Ectodermal cell (in vitro differentiated cells): ENCODE measurements around the gene RPS19.

Experiments
- H3K27ac ChIP-seq: 2 replicates; pipeline ENCODE4 v1.7.0; 2013; ENCODE audit warnings: mild to moderate bottlenecking, low read depth, low read length; ENCODE audit not compliant: insufficient read depth, poor library complexity, severe bottlenecking
- H3K27me3 ChIP-seq: 2 replicates; pipeline ENCODE4 v1.7.0; 2013; ENCODE audit warnings: mild to moderate bottlenecking, low read length; ENCODE audit not compliant: insufficient read depth, control insufficient read depth, poor library complexity, severe bottlenecking
- H3K36me3 ChIP-seq: one replicate; pipeline ENCODE4 v1.7.0; 2013; ENCODE audit warnings: low read length; ENCODE audit not compliant: control insufficient read depth, insufficient read depth
- H3K4me1 ChIP-seq: one replicate; pipeline ENCODE4 v1.7.0; 2013; ENCODE audit warnings: low read length; ENCODE audit not compliant: control insufficient read depth, insufficient read depth
- H3K4me3 ChIP-seq: 2 replicates; pipeline ENCODE4 v1.7.0; 2013; ENCODE audit warnings: low read depth, low read length, control low read depth; ENCODE audit not compliant: insufficient read depth
- H3K9me3 ChIP-seq: 2 replicates; pipeline ENCODE4 v1.7.0; 2013; ENCODE audit warnings: mild to moderate bottlenecking, low read length, moderate library complexity; ENCODE audit not compliant: control insufficient read depth
- WGBS, 2 experiments: methylation state at CpG; one replicate each; pipeline ENCODE4 v1.1.7; 2013; ENCODE audit warnings: missing lambda C conversion rate in 2 of 2; 5-methylcytosine and 5-hydroxymethylcytosine counted together

Gene RPS19

GRCh38 chr19:41859213-41859617, 840 bp upstream of the RPS19 start:
- Histone ChIP-seq H3K4me1 (peaks cover 17% of the 10 kb centered on the region), H3K4me3 (no peak overlapping the region), H3K36me3 (peaks cover 32% of the 10 kb centered on the region), H3K27ac (no peak overlapping the region), H3K27me3 (peaks cover 6% of the 10 kb centered on the region), H3K9me3 (no peaks in the 10 kb centered on the region)
- 17 to 18% methylated on average over 7 to 8 of the region's 8 CpGs for WGBS, 2 experiments

GRCh38 chr19:41860419-41861115, 512 bp downstream of the RPS19 start:
- H3K27ac ChIP-seq, result peak overlapping the region; percentile 60
- peak overlapping the region; percentile 74 for H3K4me3 ChIP-seq
- WGBS, 2 experiments, result 1 to 2% methylated on average over 45 of the region's 45 CpGs
- no peaks in the 10 kb centered on the region for H3K27me3 ChIP-seq
- H3K36me3 ChIP-seq, result peaks cover 37% of the 10 kb centered on the region
- H3K4me1 ChIP-seq, result peaks cover 17% of the 10 kb centered on the region
- H3K9me3 ChIP-seq, result no peaks in the 10 kb centered on the region

- 56 to 58% methylated on average over 9 of the region's 9 CpGs for WGBS, 2 experiments
- peaks cover 17% of the 10 kb centered on the region for H3K4me1 ChIP-seq
- peak overlapping the region; percentile 74 for H3K4me3 ChIP-seq
- H3K27ac ChIP-seq, result no peak overlapping the region
- no peaks in the 10 kb centered on the region for H3K27me3 ChIP-seq
- H3K36me3 ChIP-seq, result peaks cover 41% of the 10 kb centered on the region
- no peaks in the 10 kb centered on the region for H3K9me3 ChIP-seq
These were observed 1.2 kb downstream of the RPS19 start for GRCh38 chr19:41861116-41861768.

- H3K4me3 ChIP-seq, result peak overlapping the region; percentile 74
- no peak overlapping the region for H3K27ac ChIP-seq
- H3K9me3 ChIP-seq, result no peaks in the 10 kb centered on the region
- WGBS, 2 experiments, result 96% methylated on average over 9 of the region's 9 CpGs
- H3K36me3 ChIP-seq, result peaks cover 42% of the 10 kb centered on the region
- H3K4me1 ChIP-seq, result peaks cover 17% of the 10 kb centered on the region
- H3K27me3 ChIP-seq, result no peaks in the 10 kb centered on the region
These were observed 1.8 kb downstream of the RPS19 start for GRCh38 chr19:41861846-41862245.

- Histone ChIP-seq H3K4me3 (no peak overlapping the region), H3K36me3 (peaks cover 42% of the 10 kb centered on the region), H3K4me1 (peaks cover 17% of the 10 kb centered on the region), H3K9me3 (no peaks in the 10 kb centered on the region), H3K27ac (no peak overlapping the region), H3K27me3 (no peaks in the 10 kb centered on the region)
- WGBS, 2 experiments, result 80 to 96% methylated on average over 1 to 2 of the region's 2 CpGs
These were observed 2.5 kb downstream of the RPS19 start for GRCh38 chr19:41862445-41862986.

GRCh38 chr19:41863209-41863931, 3.3 kb downstream of the RPS19 start:
- no peaks in the 10 kb centered on the region for H3K27me3 ChIP-seq
- H3K4me1 ChIP-seq, result peaks cover 17% of the 10 kb centered on the region
- no peak overlapping the region for H3K4me3 ChIP-seq
- WGBS, 2 experiments, result 94 to 95% methylated on average over 11 of the region's 11 CpGs
- H3K27ac ChIP-seq, result no peak overlapping the region
- H3K36me3 ChIP-seq, result peaks cover 50% of the 10 kb centered on the region
- no peaks in the 10 kb centered on the region for H3K9me3 ChIP-seq

- no peaks in the 10 kb centered on the region for H3K9me3 ChIP-seq
- no peak overlapping the region for H3K4me3 ChIP-seq
- WGBS, 2 experiments, result 97 to 98% methylated on average over 5 of the region's 5 CpGs
- H3K36me3 ChIP-seq, result peaks cover 59% of the 10 kb centered on the region
- H3K4me1 ChIP-seq, result peaks cover 17% of the 10 kb centered on the region
- no peak overlapping the region for H3K27ac ChIP-seq
- H3K27me3 ChIP-seq, result no peaks in the 10 kb centered on the region
These were observed 4.3 kb downstream of the RPS19 start for GRCh38 chr19:41864374-41864773.

GRCh38 chr19:41866284-41866683, 6.2 kb downstream of the RPS19 start:
- H3K27me3 ChIP-seq, result no peaks in the 10 kb centered on the region
- H3K4me1 ChIP-seq, result peaks cover 16% of the 10 kb centered on the region
- H3K4me3 ChIP-seq, result no peak overlapping the region
- WGBS, 2 experiments, result 91 to 100% methylated on average over 3 of the region's 3 CpGs
- H3K27ac ChIP-seq, result no peak overlapping the region
- peaks cover 68% of the 10 kb centered on the region for H3K36me3 ChIP-seq
- H3K9me3 ChIP-seq, result no peaks in the 10 kb centered on the region

GRCh38 chr19:41868120-41868988, 8.3 kb downstream of the RPS19 start:
- Histone ChIP-seq H3K4me3 (no peak overlapping the region), H3K9me3 (no peaks in the 10 kb centered on the region), H3K36me3 (peaks cover 47% of the 10 kb centered on the region), H3K27me3 (no peaks in the 10 kb centered on the region), H3K4me1 (no peaks in the 10 kb centered on the region), H3K27ac (peak overlapping the region; percentile 26)
- 96 to 97% methylated on average over 10 of the region's 10 CpGs for WGBS, 2 experiments
